Measurements from ENCODE around the gene GJA3. TPM values are rescaled to one million over a fixed set of nuclear protein-coding genes. Genes with fewer than 3 reads are reported as not detected.

Gene GJA3
- total and polyA plus RNA-seq, 9 of the 15 experiments (the other 6 are each of a cell fraction or from before 2014, with no cell fraction given), result 0.03 to 0.13 (median 0.04) TPM; not detected in 4

DNA sequence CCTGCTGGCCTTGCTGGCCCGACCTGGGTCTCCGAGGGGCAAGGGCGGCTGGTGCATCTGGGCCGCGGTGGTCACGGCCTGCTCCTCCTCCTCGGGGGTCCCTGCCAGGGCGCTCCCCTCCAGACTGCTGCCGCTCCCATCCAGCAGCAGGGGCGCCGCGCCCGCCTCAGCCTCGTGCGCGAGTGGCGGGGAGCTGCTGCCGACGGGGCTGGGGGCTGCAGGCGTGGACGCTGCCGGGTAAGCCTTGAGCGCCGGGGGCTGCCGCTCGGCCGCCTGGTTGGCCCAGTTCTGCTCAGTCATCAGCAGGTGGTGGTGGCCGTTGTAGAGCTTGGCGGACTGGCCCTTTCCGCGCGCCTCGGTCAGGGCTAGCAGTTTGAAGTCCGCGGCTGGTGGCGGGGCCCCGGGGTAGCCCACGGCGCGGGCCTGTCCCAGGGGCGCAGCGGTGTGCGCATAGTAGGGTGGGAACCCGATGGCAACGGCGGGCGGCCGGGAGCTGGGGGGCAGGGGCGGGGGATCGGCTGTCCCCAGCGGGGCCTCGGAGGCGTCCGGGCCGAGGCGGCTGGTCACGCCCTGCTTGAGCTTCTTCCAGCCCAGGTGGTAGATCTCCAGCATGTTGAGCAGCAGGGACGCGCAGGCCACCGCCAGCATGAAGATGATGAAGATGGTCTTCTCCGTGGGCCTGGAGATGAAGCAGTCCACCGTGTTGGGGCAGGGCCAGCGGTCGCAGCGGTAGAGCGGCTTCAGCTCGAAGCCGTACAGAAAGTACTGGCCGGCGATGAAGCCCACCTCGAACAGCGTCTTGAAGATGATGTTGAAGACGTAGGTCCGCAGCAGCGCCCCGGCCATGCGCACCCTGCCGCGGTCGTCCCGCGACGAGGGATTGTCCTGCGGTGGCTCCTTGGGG is 18.6 kb downstream of the GJA3 start (continued):
- TF ChIP-seq JUNB (CRISPR knock-in tag; conservative IDR thresholded peaks at IDR 0.05), result no peak
- TF ChIP-seq MAFG (tag; conservative IDR thresholded peaks at IDR 0.05), result no peak

DNA sequence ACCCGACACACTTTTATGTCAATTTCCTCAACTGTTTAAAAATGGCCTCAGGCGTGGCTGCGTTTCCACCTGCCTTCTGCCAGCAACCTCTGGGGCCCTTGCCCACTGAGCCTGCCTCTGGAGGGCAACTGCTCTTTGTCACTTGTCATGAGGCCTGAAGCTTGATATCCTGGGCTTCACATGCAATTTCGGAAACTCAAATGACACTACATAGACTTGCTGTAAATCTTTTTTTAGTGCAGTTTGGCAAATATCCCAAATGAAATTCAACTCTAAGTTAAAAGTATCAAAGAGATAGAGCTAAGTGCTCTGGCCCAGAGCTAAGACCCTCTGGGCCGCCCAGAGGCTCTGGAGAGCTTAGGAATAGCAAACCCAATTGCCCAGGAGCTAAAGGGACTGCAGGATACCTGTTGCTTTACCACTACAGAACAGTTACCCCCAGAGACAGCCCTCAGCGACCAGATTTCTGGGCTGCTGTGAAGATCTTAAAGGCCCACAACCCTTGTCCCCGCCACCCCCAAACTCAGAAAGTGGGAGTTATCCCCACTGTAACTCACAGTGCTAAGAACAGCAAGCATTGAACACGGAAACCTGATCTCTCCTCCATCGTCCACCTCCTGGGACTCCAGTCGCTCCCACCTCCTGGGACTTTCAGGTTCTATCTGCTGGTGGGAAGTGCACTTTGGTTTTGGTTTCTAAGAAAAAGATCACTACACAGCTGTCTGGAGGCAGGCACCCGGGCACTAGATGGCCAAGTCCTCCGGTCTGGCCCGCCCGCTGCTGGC is 19.4 kb downstream of the GJA3 start:
- Histone ChIP-seq H3K79me2 (ENCODE audit: control insufficient read depth, insufficient read depth, low read length) (no peaks in the 10 kb centered on the region), H3K36me3 (ENCODE audit: control insufficient read depth, insufficient read depth, low read length) (no peaks in the 10 kb centered on the region), H2AFZ (ENCODE audit: low read depth, low read length) (no peak overlapping the region), H4K20me1 (replicated peaks; ENCODE audit: control insufficient read depth, insufficient read depth, low read length) (0 out of 2 replicates have a peak, but pooled peaks cover 5% of the 10 kb centered on the region), H3K9me3 (replicated peaks; ENCODE audit: control insufficient read depth, insufficient read depth, low read depth, low read length) (no peaks in the 10 kb centered on the region), H3K9me1 (ENCODE audit: control insufficient read depth, insufficient read depth, low read length) (no peaks in the 10 kb centered on the region), H3K4me1 (replicated peaks in 1 of 2; ENCODE audit: control insufficient read depth in 2 of 2, insufficient read depth in 2 of 2, low read length in 2 of 2) (peaks cover 0 to 14% of the 10 kb centered on the region in 2 experiments; a peak in 2 of 5 replicates), H3K27ac (ENCODE audit: extremely low read depth, low read depth, low read length) (no peak overlapping the region), H3K4me3 (no peak overlapping the region), H3K27me3 (ENCODE audit: control insufficient read depth in 2 of 2, insufficient read depth in 2 of 2, low read length in 2 of 2) (peaks cover 5 to 47% of the 10 kb centered on the region in 2 experiments; a peak in 3 of 5 replicates), H3K9ac (ENCODE audit: insufficient read depth in 1 of 2, low read depth in 2 of 2, low read length in 2 of 2) (no peak overlapping the region), H3K4me2 (ENCODE audit: insufficient read depth, low read length) (no peak overlapping the region)
- WGBS (ENCODE audit: insufficient coverage, low coverage, missing lambda C conversion rate), result 9% methylated on average over 13 of the region's 14 CpGs
- ATAC-seq, result no peak
- in situ Hi-C loops (cut with MboI) (no loop called here), intact Hi-C loops (cut with micrococcal nuclease) (no loop called here)
- ChIA-PET POLR2A (interaction anchor here (0.7 kb wide), 1 partner anchor 9 kb away, joined by 3 read pairs; no protein-coding TSS in a partner anchor), CTCF (ENCODE audit: low intra/inter-chr PET ratio) (no interaction called here)
- DNase-seq (ENCODE audit: extremely low read depth in 1 of 4, low spot score in 3 of 4), result no peak
- FAIRE-seq, result no peak
- TF ChIP-seq, protein P1, sequence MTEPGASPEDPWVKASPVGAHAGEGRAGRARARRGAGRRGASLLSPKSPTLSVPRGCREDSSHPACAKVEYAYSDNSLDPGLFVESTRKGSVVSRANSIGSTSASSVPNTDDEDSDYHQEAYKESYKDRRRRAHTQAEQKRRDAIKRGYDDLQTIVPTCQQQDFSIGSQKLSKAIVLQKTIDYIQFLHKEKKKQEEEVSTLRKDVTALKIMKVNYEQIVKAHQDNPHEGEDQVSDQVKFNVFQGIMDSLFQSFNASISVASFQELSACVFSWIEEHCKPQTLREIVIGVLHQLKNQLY (CRISPR knock-in tag; conservative IDR thresholded peaks at IDR 0.05), result no peak
- TF ChIP-seq PTRF (tag; IDR thresholded peaks at IDR 0.05) (no peak), SRSF9 (IDR thresholded peaks at IDR 0.05; ENCODE audit: borderline replicate concordance, low read depth, low read length) (no peak), RBBP5 (IDR thresholded peaks at IDR 0.05; ENCODE audit: borderline replicate concordance, insufficient read depth, low read length, poor library complexity, severe bottlenecking) (no peak)
- no TSS peak for BruUV-seq (replicated peaks)
